ENCODE measurements around the gene RALA. TPM values are rescaled to one million over a fixed set of nuclear protein-coding genes. Genes with fewer than 3 reads are reported as not detected.
"Not testable (repeated sequence)": the region's sequence is repeated elsewhere in the genome, so short reads cannot be mapped to it uniquely, and the experiment has no call there.

The RALA gene
- total and polyA plus RNA-seq, 2 donors from 2014 or later = 21.5 to 25.1 TPM

DNA sequence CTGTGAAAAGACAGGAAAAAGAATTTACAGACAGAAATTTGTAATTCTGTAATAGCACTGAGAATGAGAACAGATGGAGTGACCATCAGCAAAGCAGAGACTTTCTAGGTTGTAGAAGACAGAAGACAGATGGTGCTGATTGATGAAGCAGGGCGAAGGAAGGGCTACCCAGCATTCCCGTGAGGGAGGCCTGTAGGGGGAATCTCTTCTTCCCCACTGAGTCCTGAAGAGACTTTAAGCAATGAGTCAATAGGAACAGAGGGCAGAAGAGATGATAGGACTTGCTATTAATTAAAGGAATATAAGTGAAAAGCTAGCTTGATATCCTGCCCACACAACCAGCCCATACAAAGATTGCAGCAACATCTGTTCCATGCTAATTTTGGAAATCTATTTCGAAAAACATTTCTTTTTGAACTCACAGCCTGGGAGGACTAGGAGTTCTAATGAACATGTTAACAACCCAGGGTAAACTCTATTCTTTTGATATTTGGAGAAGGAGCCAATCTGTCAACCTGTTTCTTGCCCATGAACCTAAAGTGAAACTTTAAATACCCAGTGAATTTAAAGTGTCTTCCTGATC, 44.1 kb downstream of the RALA start:
- TF ChIP-seq, protein P1, sequence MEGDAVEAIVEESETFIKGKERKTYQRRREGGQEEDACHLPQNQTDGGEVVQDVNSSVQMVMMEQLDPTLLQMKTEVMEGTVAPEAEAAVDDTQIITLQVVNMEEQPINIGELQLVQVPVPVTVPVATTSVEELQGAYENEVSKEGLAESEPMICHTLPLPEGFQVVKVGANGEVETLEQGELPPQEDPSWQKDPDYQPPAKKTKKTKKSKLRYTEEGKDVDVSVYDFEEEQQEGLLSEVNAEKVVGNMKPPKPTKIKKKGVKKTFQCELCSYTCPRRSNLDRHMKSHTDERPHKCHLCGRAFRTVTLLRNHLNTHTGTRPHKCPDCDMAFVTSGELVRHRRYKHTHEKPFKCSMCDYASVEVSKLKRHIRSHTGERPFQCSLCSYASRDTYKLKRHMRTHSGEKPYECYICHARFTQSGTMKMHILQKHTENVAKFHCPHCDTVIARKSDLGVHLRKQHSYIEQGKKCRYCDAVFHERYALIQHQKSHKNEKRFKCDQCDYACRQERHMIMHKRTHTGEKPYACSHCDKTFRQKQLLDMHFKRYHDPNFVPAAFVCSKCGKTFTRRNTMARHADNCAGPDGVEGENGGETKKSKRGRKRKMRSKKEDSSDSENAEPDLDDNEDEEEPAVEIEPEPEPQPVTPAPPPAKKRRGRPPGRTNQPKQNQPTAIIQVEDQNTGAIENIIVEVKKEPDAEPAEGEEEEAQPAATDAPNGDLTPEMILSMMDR (IDR thresholded peaks at IDR 0.05; ENCODE audit: borderline replicate concordance, extremely low read depth, insufficient read depth) = no peak
- Histone ChIP-seq H3K36me3 (ENCODE audit: control insufficient read depth in 2 of 3, insufficient read depth in 3 of 3, low read length in 3 of 3) (no peaks in the 10 kb centered on the region), H3K9ac (ENCODE audit: low read length in 3 of 3) (no peak overlapping the region), H3K4me1 (ENCODE audit: control insufficient read depth in 2 of 3, insufficient read depth in 2 of 3, low read depth in 1 of 3, low read length in 3 of 3) (no peaks in the 10 kb centered on the region), H3K27ac (ENCODE audit: low read depth in 2 of 2, low read length in 2 of 2) (no peak overlapping the region), H3K27me3 (ENCODE audit: control insufficient read depth, insufficient read depth, low read length) (no peaks in the 10 kb centered on the region), H3K4me3 (ENCODE audit: low read length in 3 of 3) (no peak overlapping the region), H3K9me3 (ENCODE audit: control insufficient read depth in 2 of 3, insufficient read depth in 1 of 3, low read length in 3 of 3) (no peaks in the 10 kb centered on the region)
- FAIRE-seq (no peak), DNase-seq (peak in 2 of 5 donors; percentile 13 to 57)
- intact Hi-C loops (cut with DNase I) = no loop called here

DNA sequence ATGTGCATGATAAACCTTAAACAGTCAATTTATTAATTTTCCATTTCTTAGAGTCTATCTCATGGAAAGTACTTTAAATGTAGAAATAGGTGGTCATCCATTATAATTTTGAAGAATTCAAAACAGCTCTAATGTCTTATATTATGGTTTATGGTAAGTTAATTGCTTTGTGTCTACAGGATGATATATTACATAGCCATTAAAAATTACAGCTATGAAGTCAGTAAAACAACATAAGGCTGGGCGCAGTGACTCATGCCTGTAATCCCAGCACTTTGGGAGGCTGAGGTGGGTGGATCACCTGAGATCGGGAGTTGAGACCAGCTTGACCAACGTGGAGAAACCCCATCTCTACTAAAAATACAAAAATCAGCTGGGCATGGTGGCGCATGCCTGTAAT, 44.9 kb downstream of the RALA start:
- H3K36me3 ChIP-seq (ENCODE audit: control insufficient read depth in 2 of 3, insufficient read depth in 3 of 3, low read length in 3 of 3); H3K4me3 ChIP-seq (ENCODE audit: low read length in 3 of 3); intact Hi-C loops (cut with DNase I); DNase-seq; H3K9ac ChIP-seq (ENCODE audit: low read length in 3 of 3); H3K4me1 ChIP-seq (ENCODE audit: control insufficient read depth in 2 of 3, insufficient read depth in 2 of 3, low read depth in 1 of 3, low read length in 3 of 3); H3K27ac ChIP-seq (ENCODE audit: low read depth in 2 of 2, low read length in 2 of 2); H3K27me3 ChIP-seq (ENCODE audit: control insufficient read depth, insufficient read depth, low read length); H3K9me3 ChIP-seq (ENCODE audit: control insufficient read depth in 2 of 3, insufficient read depth in 1 of 3, low read length in 3 of 3); FAIRE-seq: not testable (repeated sequence)

DNA sequence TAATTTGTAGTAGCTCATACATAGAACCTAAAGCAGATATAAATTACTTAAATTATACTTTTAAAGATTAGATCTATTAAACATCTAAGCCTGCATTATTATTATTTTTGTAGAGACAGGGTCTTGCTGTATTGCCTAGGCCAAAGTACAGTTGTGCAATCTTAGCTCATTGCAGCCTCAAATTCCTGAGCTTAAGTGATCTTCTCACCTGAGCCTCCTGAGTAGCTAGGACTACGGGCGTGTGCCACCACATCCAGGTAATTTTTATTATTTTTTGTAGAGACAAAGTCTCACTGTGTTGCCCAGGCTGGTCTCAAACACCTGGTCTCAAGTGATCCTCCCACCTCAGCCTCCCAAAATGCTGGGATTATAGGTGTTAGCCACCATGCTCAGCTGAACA, 46.7 kb downstream of the RALA start:
- Histone ChIP-seq H3K9ac (ENCODE audit: low read length in 3 of 3) (no peak overlapping the region), H3K4me1 (ENCODE audit: control insufficient read depth in 2 of 3, insufficient read depth in 2 of 3, low read depth in 1 of 3, low read length in 3 of 3) (no peaks in the 10 kb centered on the region), H3K27me3 (ENCODE audit: control insufficient read depth, insufficient read depth, low read length) (no peaks in the 10 kb centered on the region), H3K27ac (ENCODE audit: low read depth in 2 of 2, low read length in 2 of 2) (no peak overlapping the region), H3K4me3 (ENCODE audit: low read length in 3 of 3) (no peak overlapping the region), H3K9me3 (ENCODE audit: control insufficient read depth in 2 of 3, insufficient read depth in 1 of 3, low read length in 3 of 3) (no peaks in the 10 kb centered on the region), H3K36me3 (ENCODE audit: control insufficient read depth in 2 of 3, insufficient read depth in 3 of 3, low read length in 3 of 3) (no peaks in the 10 kb centered on the region)
- TF ChIP-seq, protein P1 (IDR thresholded peaks at IDR 0.05; ENCODE audit: borderline replicate concordance, extremely low read depth, insufficient read depth) = no peak
- intact Hi-C loops (cut with DNase I) = no loop called here
- DNase-seq (no peak), FAIRE-seq (no peak)

DNA sequence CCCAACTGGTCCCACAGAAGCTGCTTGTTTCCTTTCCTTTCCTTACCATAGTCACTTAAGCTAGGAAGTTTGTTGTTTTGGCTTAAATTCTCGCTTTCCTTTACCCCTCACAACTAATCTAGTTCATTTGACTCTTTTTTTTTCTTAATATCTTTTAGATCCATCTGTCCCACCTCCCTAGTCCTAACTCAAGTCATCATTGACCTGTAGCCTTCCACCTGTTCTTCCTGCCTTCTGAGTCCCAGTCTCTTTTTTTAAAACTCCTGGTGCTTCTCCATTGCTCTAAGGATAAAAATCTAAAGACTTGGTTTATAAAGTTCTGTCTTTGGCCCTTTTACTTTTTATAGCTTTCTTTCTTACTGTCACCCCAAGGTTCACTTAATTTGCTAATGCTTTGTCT, 47.6 kb downstream of the RALA start:
- Histone ChIP-seq H3K27ac (ENCODE audit: low read depth in 2 of 2, low read length in 2 of 2) (no peak overlapping the region), H3K4me3 (ENCODE audit: low read length in 3 of 3) (no peak overlapping the region), H3K4me1 (ENCODE audit: control insufficient read depth in 2 of 3, insufficient read depth in 2 of 3, low read depth in 1 of 3, low read length in 3 of 3) (no peaks in the 10 kb centered on the region), H3K36me3 (ENCODE audit: control insufficient read depth in 2 of 3, insufficient read depth in 3 of 3, low read length in 3 of 3) (no peaks in the 10 kb centered on the region), H3K9me3 (ENCODE audit: control insufficient read depth in 2 of 3, insufficient read depth in 1 of 3, low read length in 3 of 3) (no peaks in the 10 kb centered on the region), H3K9ac (ENCODE audit: low read length in 3 of 3) (no peak overlapping the region), H3K27me3 (ENCODE audit: control insufficient read depth, insufficient read depth, low read length) (no peaks in the 10 kb centered on the region)
- intact Hi-C loops (cut with DNase I) = no loop called here
- FAIRE-seq (no peak), DNase-seq (no peak)
- TF ChIP-seq, protein P1 (IDR thresholded peaks at IDR 0.05; ENCODE audit: borderline replicate concordance, extremely low read depth, insufficient read depth) = no peak
